Neuronal stem cell (in vitro differentiated cells): ENCODE results near the gene ABLIM2.

Experiments used
- DNase-seq: peaks from one replicate; pipeline ENCODE4 v3.0.0-alpha.2; 2013; ENCODE audit warnings: low spot score
- H2AFZ ChIP-seq: one replicate; pipeline ENCODE4 v1.6.1; 2013; ENCODE audit warnings: mild to moderate bottlenecking, low read length, inconsistent platforms
- H2AK5ac ChIP-seq: 2 replicates; pipeline ENCODE4 v1.6.1; 2013; ENCODE audit warnings: low read depth, mild to moderate bottlenecking, inconsistent platforms, low read length, moderate library complexity, mixed read lengths
- H2BK120ac ChIP-seq: 2 replicates; pipeline ENCODE4 v1.6.1; 2013; ENCODE audit warnings: low read depth, mild to moderate bottlenecking, inconsistent platforms, low read length, moderate library complexity, mixed read lengths
- H2BK12ac ChIP-seq: one replicate; pipeline ENCODE4 v1.6.1; 2013; ENCODE audit warnings: low read length, inconsistent platforms
- H2BK15ac ChIP-seq: 2 replicates; pipeline ENCODE4 v1.6.1; 2013; ENCODE audit warnings: mild to moderate bottlenecking, low read length, inconsistent platforms, mixed read lengths
- H2BK5ac ChIP-seq: one replicate; pipeline ENCODE4 v1.6.1; 2013; ENCODE audit warnings: inconsistent platforms, mild to moderate bottlenecking, low read length, moderate library complexity
- H3K14ac ChIP-seq: one replicate; pipeline ENCODE4 v1.6.1; 2013; ENCODE audit warnings: low read length, inconsistent platforms
- H3K18ac ChIP-seq: 2 replicates; pipeline ENCODE4 v1.6.1; 2013; ENCODE audit warnings: low read length, inconsistent platforms
- H3K23ac ChIP-seq: 2 replicates; pipeline ENCODE4 v1.6.1; 2013; ENCODE audit warnings: low read depth, mild to moderate bottlenecking, mixed read lengths, low read length, inconsistent platforms; ENCODE audit not compliant: poor library complexity
- H3K27ac ChIP-seq: replicated peaks from 3 replicates; pipeline ENCODE4 v1.5.1; 2013; ENCODE audit warnings: low read length, inconsistent platforms
- H3K27me3 ChIP-seq, 3 experiments: 2 replicates each; pipeline ENCODE4 v1.6.1; 2013; ENCODE audit warnings: low read length in 3 of 3, mild to moderate bottlenecking in 2 of 3, inconsistent platforms in 1 of 3, low read depth in 1 of 3, mixed read lengths in 1 of 3, moderate library complexity in 1 of 3; ENCODE audit not compliant: control insufficient read depth in 3 of 3, insufficient read depth in 3 of 3
- H3K36me3 ChIP-seq, 2 donors: replicated peaks in 1 of 2; 2 replicates each; pipeline ENCODE4 v1.6.1; 2013; ENCODE audit warnings: low read length in 2 of 2; ENCODE audit not compliant: control insufficient read depth in 2 of 2, insufficient read depth in 2 of 2
- H3K4ac ChIP-seq: 2 replicates; pipeline ENCODE4 v1.6.1; 2013; ENCODE audit warnings: inconsistent platforms, mild to moderate bottlenecking, low read length, moderate library complexity
- H3K4me1 ChIP-seq, 2 donors: 1 replicate in 1 of 2; 2 replicates in 1 of 2; pipeline ENCODE4 v1.6.1; 2013; ENCODE audit warnings: low read length in 2 of 2, low read depth in 1 of 2; ENCODE audit not compliant: control insufficient read depth in 2 of 2, insufficient read depth in 1 of 2
- H3K4me2 ChIP-seq: one replicate; pipeline ENCODE4 v1.6.1; 2013; ENCODE audit warnings: mild to moderate bottlenecking, low read length, inconsistent platforms; ENCODE audit not compliant: insufficient read depth, poor library complexity, severe bottlenecking
- H3K4me3 ChIP-seq, 2 donors: 2 replicates each; pipeline ENCODE4 v1.5.1; 2013; ENCODE audit warnings: low read length in 2 of 2, mild to moderate bottlenecking in 2 of 2, inconsistent platforms in 1 of 2, moderate library complexity in 1 of 2
- H3K79me1 ChIP-seq: one replicate; pipeline ENCODE4 v1.6.1; 2013; ENCODE audit warnings: low read depth, mild to moderate bottlenecking, inconsistent platforms, low read length, moderate library complexity
- H3K9ac ChIP-seq: one replicate; pipeline ENCODE4 v1.6.1; 2013; ENCODE audit warnings: mild to moderate bottlenecking, low read depth, low read length, inconsistent platforms; ENCODE audit not compliant: poor library complexity
- H3K9me3 ChIP-seq, 2 donors: replicated peaks in 1 of 2; 2 replicates each; pipeline versions ENCODE3 to v1.6.1; 2013; ENCODE audit warnings: low read length in 2 of 2, mild to moderate bottlenecking in 2 of 2, inconsistent platforms in 1 of 2, low read depth in 1 of 2, mixed read lengths in 1 of 2, moderate library complexity in 1 of 2; ENCODE audit not compliant: control insufficient read depth in 2 of 2, insufficient read depth in 1 of 2
- H4K8ac ChIP-seq: one replicate; pipeline ENCODE4 v1.6.1; 2013; ENCODE audit warnings: low read depth, mild to moderate bottlenecking, inconsistent platforms, low read length, moderate library complexity
- H4K91ac ChIP-seq: one replicate; pipeline ENCODE4 v1.6.1; 2013; ENCODE audit warnings: low read length, low read depth, mild to moderate bottlenecking, inconsistent platforms; ENCODE audit not compliant: poor library complexity
- WGBS, 2 donors: extraction: QIAGEN DNeasy Blood & Tissue Kit; methylation state at CpG; one replicate each; pipeline ENCODE4 v1.1.7; 2013; ENCODE audit warnings: missing lambda C conversion rate in 2 of 2, mixed read lengths in 1 of 2; ENCODE audit not compliant: insufficient read length in 2 of 2, insufficient replicate concordance in 1 of 2; ENCODE audit errors: extremely low coverage in 2 of 2; 5-methylcytosine and 5-hydroxymethylcytosine counted together

ABLIM2 gene

GRCh38 chr4:8090312-8090711 lies 68.3 kb downstream of the ABLIM2 start:
- Histone ChIP-seq H2AFZ (no peak overlapping the region), H3K4me3 (no peak overlapping the region), H2BK15ac (no peak overlapping the region), H2BK12ac (no peak overlapping the region), H3K27ac (no peak overlapping the region), H2AK5ac (no peak overlapping the region), H3K4ac (no peak overlapping the region), H2BK5ac (no peak overlapping the region), H3K4me1 (peaks cover 0 to 4% of the 10 kb centered on the region in 2 donors), H3K9me3 (peaks cover 0 to 4% of the 10 kb centered on the region in 2 donors), H3K27me3 (peaks cover 0 to 4% (median 0%) of the 10 kb centered on the region in 3 experiments), H2BK120ac (no peak overlapping the region), H4K8ac (no peak overlapping the region), H3K9ac (no peak overlapping the region), H3K23ac (no peak overlapping the region), H3K18ac (no peak overlapping the region), H3K36me3 (no peaks in the 10 kb centered on the region), H3K79me1 (no peaks in the 10 kb centered on the region), H3K14ac (no peak overlapping the region), H3K4me2 (no peak overlapping the region), H4K91ac (no peak overlapping the region)
- WGBS, 2 donors, result no CpG with 5 or more reads among the region's 4 CpGs
- DNase-seq, result no peak

- H3K14ac ChIP-seq, result no peak overlapping the region
- H3K9ac ChIP-seq, result no peak overlapping the region
- WGBS, 2 donors, result no CpG with 5 or more reads among the region's 7 CpGs
- H3K4ac ChIP-seq, result peak overlapping the region; percentile 7
- H2BK12ac ChIP-seq, result no peak overlapping the region
- DNase-seq, result no peak
- H3K23ac ChIP-seq, result no peak overlapping the region
- no peak overlapping the region for H4K8ac ChIP-seq
- peaks cover 0 to 4% of the 10 kb centered on the region in 2 donors for H3K4me1 ChIP-seq
- no peak overlapping the region for H2BK5ac ChIP-seq
- H3K18ac ChIP-seq, result peak overlapping the region; percentile 22
- no peak overlapping the region for H3K4me2 ChIP-seq
- H3K36me3 ChIP-seq, result no peaks in the 10 kb centered on the region
- H2BK15ac ChIP-seq, result peak overlapping the region; percentile 37
- no peaks in the 10 kb centered on the region for H3K79me1 ChIP-seq
- H3K27me3 ChIP-seq, result peaks cover 0 to 4% (median 0%) of the 10 kb centered on the region in 3 experiments
- H2AK5ac ChIP-seq, result peak overlapping the region; percentile 45
- no peak overlapping the region for H3K27ac ChIP-seq
- H3K9me3 ChIP-seq, result peaks cover 0 to 4% of the 10 kb centered on the region in 2 donors
- H4K91ac ChIP-seq, result no peak overlapping the region
- H2BK120ac ChIP-seq, result no peak overlapping the region
- H3K4me3 ChIP-seq, result no peak overlapping the region
- no peak overlapping the region for H2AFZ ChIP-seq
These were observed 68.8 kb downstream of the ABLIM2 start for GRCh38 chr4:8089862-8090261.

GRCh38 chr4:8088966-8089491 lies 69.6 kb downstream of the ABLIM2 start:
- Histone ChIP-seq H3K9me3 (peaks cover 0 to 4% of the 10 kb centered on the region in 2 donors), H2BK12ac (peak overlapping the region; percentile 22), H3K9ac (peak overlapping the region; percentile 66), H3K27me3 (peaks cover 0 to 4% (median 0%) of the 10 kb centered on the region in 3 experiments), H3K23ac (no peak overlapping the region), H3K36me3 (no peaks in the 10 kb centered on the region), H3K4me2 (no peak overlapping the region), H2BK15ac (no peak overlapping the region), H3K4ac (no peak overlapping the region), H3K18ac (peak overlapping the region; percentile 28), H4K8ac (no peak overlapping the region), H2AFZ (no peak overlapping the region), H3K4me1 (peaks cover 0 to 4% of the 10 kb centered on the region in 2 donors), H2AK5ac (no peak overlapping the region), H2BK5ac (no peak overlapping the region), H3K27ac (no peak overlapping the region), H3K79me1 (no peaks in the 10 kb centered on the region), H2BK120ac (no peak overlapping the region), H3K14ac (no peak overlapping the region), H4K91ac (no peak overlapping the region), H3K4me3 (no peak overlapping the region)
- no CpG with 5 or more reads among the region's 12 CpGs for WGBS, 2 donors
- DNase-seq, result no peak

- H4K91ac ChIP-seq, result no peak overlapping the region
- peak overlapping the region; percentile 67 for H2BK15ac ChIP-seq
- H2BK120ac ChIP-seq, result no peak overlapping the region
- no CpG with 5 or more reads among the region's 18 CpGs for WGBS, 2 donors
- H2AFZ ChIP-seq, result no peak overlapping the region
- H2BK12ac ChIP-seq, result peak overlapping the region; percentile 89
- peaks cover 0 to 8% (median 0%) of the 10 kb centered on the region in 3 experiments for H3K27me3 ChIP-seq
- H3K4ac ChIP-seq, result no peak overlapping the region
- DNase-seq, result no peak
- H3K4me3 ChIP-seq, result no peak overlapping the region
- no peak overlapping the region for H3K23ac ChIP-seq
- H2BK5ac ChIP-seq, result no peak overlapping the region
- H3K14ac ChIP-seq, result peak overlapping the region; percentile 91
- peak overlapping the region; percentile 63 for H3K9ac ChIP-seq
- H3K27ac ChIP-seq, result no peak overlapping the region
- peak overlapping the region; percentile 60 for H3K18ac ChIP-seq
- peaks cover 0 to 4% of the 10 kb centered on the region in 2 donors for H3K9me3 ChIP-seq
- no peaks in the 10 kb centered on the region for H3K79me1 ChIP-seq
- H2AK5ac ChIP-seq, result no peak overlapping the region
- no peak overlapping the region for H4K8ac ChIP-seq
- no peak overlapping the region for H3K4me2 ChIP-seq
- peaks cover 0 to 4% of the 10 kb centered on the region in 2 donors for H3K4me1 ChIP-seq
- no peaks in the 10 kb centered on the region for H3K36me3 ChIP-seq
These were observed 70.6 kb downstream of the ABLIM2 start for GRCh38 chr4:8087921-8088495.
